ENCODE measurements around the gene BSND. TPM values are rescaled to one million over a fixed set of nuclear protein-coding genes. Genes with fewer than 3 reads are reported as not detected.

BSND gene
- total RNA-seq, 1 donor from 2014 or later: not detected

GRCh38 chr1:54990916-54991315, 7.8 kb upstream of the BSND start:
- no peak overlapping the region for H3K4me3 ChIP-seq (ENCODE audit: low read depth, low read length)
- no peak for DNase-seq (ENCODE audit: low read depth)
- TF ChIP-seq, protein P1, sequence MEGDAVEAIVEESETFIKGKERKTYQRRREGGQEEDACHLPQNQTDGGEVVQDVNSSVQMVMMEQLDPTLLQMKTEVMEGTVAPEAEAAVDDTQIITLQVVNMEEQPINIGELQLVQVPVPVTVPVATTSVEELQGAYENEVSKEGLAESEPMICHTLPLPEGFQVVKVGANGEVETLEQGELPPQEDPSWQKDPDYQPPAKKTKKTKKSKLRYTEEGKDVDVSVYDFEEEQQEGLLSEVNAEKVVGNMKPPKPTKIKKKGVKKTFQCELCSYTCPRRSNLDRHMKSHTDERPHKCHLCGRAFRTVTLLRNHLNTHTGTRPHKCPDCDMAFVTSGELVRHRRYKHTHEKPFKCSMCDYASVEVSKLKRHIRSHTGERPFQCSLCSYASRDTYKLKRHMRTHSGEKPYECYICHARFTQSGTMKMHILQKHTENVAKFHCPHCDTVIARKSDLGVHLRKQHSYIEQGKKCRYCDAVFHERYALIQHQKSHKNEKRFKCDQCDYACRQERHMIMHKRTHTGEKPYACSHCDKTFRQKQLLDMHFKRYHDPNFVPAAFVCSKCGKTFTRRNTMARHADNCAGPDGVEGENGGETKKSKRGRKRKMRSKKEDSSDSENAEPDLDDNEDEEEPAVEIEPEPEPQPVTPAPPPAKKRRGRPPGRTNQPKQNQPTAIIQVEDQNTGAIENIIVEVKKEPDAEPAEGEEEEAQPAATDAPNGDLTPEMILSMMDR (conservative IDR thresholded peaks at IDR 0.05; ENCODE audit: low read depth, low read length): no peak

GRCh38 chr1:54991939-54992338, 6.8 kb upstream of the BSND start:
- no peak for DNase-seq (ENCODE audit: low read depth)
- TF ChIP-seq, protein P1 (conservative IDR thresholded peaks at IDR 0.05; ENCODE audit: low read depth, low read length): no peak
- H3K4me3 ChIP-seq (ENCODE audit: low read depth, low read length): no peak overlapping the region

- TF ChIP-seq, protein P1 (conservative IDR thresholded peaks at IDR 0.05; ENCODE audit: low read depth, low read length): no peak
- no peak for DNase-seq (ENCODE audit: low read depth)
- no peak overlapping the region for H3K4me3 ChIP-seq (ENCODE audit: low read depth, low read length)
These were observed 5.6 kb upstream of the BSND start for GRCh38 chr1:54993140-54993539.

DNA sequence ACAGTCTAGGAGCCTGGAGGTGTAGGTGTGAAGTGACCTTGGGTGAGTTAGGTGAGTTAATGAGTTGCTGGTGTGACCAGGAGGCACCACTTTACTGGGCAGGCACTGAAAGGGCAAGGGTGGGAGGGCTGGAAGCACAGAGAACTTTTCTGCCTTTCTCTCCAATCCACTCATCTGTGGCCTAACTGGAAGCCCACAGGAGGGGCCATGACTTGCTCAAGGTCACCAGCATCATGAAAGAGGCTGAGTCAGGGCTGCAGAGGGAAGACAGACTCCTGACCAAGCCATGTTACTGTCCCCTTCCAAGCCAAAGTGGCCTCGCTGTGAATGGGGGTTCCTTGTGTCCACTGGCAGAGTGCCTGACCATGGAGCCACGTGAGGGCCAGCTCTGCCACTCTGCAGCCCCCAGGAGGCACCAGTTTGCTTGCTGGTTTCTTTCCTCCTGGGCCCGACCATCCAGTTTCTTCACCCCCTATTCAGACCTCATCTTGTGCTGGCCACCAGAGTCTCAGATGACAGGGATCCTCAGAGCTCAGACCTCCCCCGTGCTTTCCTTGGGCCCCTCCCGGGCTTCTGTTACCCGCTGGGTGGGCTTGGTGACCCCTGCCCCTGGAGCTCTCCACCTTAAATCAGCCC, 4.3 kb upstream of the BSND start:
- no peak overlapping the region for H3K4me3 ChIP-seq (ENCODE audit: low read depth, low read length)
- TF ChIP-seq, protein P1 (conservative IDR thresholded peaks at IDR 0.05; ENCODE audit: low read depth, low read length): no peak
- DNase-seq (ENCODE audit: low read depth): no peak

- DNase-seq (ENCODE audit: low read depth): no peak
These were observed 3.5 kb upstream of the BSND start for GRCh38 chr1:54995013-54995760.

GRCh38 chr1:54995835-54996234, 2.9 kb upstream of the BSND start:
- H3K4me3 ChIP-seq (ENCODE audit: low read depth, low read length): no peak overlapping the region
- DNase-seq (ENCODE audit: low read depth): no peak
- TF ChIP-seq, protein P1 (conservative IDR thresholded peaks at IDR 0.05; ENCODE audit: low read depth, low read length): no peak

More at GRCh38 chr1:54995013-54995760, 3.5 kb upstream of the BSND start:
- TF ChIP-seq, protein P1 (conservative IDR thresholded peaks at IDR 0.05; ENCODE audit: low read depth, low read length): no peak
- no peak overlapping the region for H3K4me3 ChIP-seq (ENCODE audit: low read depth, low read length)
